ENCODE results near the gene MEX3A. TPM values are rescaled to one million over a fixed set of nuclear protein-coding genes. Genes with fewer than 3 reads are reported as not detected.

MEX3A gene
- total and polyA plus RNA-seq, 2 of the 8 experiments (the other 6 are each of a cell fraction or from before 2014, with no cell fraction given), result 34.1 to 52.4 TPM

GRCh38 chr1:156063997-156064285 is 18.3 kb downstream of the MEX3A start:
- no peaks in the 10 kb centered on the region for H3K79me1 ChIP-seq (ENCODE audit: low read depth, low read length)
- H3K79me2 ChIP-seq (ENCODE audit: control insufficient read depth in 1 of 2, insufficient read depth in 2 of 2, low read length in 2 of 2), result peaks cover 0 to 4% of the 10 kb centered on the region in 2 experiments; a peak in 1 of 4 replicates
- 80% methylated on average over 2 of the region's 2 CpGs; no CpG with 5 or more reads in 1 of the 2 experiments for WGBS, 2 experiments (ENCODE audit: extremely low coverage in 1 of 2, insufficient coverage in 1 of 2, insufficient read length in 1 of 2, insufficient replicate concordance in 2 of 2, low coverage in 1 of 2, low lambda C conversion rate in 2 of 2, missing lambda C conversion rate in 1 of 2)
- no peak overlapping the region for H3K14ac ChIP-seq (ENCODE audit: insufficient read length)
- no peak overlapping the region for H3K4me2 ChIP-seq (ENCODE audit: insufficient read depth in 1 of 2, low read depth in 2 of 2, low read length in 2 of 2)
- no peak overlapping the region for H3K18ac ChIP-seq (ENCODE audit: extremely low read depth, low read length)
- peaks cover 6% of the 10 kb centered on the region for H3K23me2 ChIP-seq (ENCODE audit: low read depth, low read length)
- no peak overlapping the region for H2BK12ac ChIP-seq (ENCODE audit: low read depth, low read length)
- FAIRE-seq (no peak), DNase-seq (ENCODE audit: low read depth in 1 of 2, low spot score in 2 of 2) (no peak)
- H4K8ac ChIP-seq (ENCODE audit: extremely low read depth, insufficient read depth, low read length), result no peak overlapping the region
- H3K27ac ChIP-seq (ENCODE audit: low read depth, low read length), result no peak overlapping the region
- no peak overlapping the region for H3K9ac ChIP-seq (replicated peaks in 1 of 4; ENCODE audit: extremely low read depth in 1 of 4, low read depth in 3 of 4, low read length in 3 of 4)
- H2AFZ ChIP-seq (ENCODE audit: low read length), result no peak overlapping the region
- H3K27me3 ChIP-seq (replicated peaks in 1 of 4; ENCODE audit: control insufficient read depth in 3 of 4, extremely low read depth in 1 of 4, insufficient read depth in 3 of 4, low read length in 3 of 4), result no peaks in the 10 kb centered on the region
- H3K23ac ChIP-seq (ENCODE audit: insufficient read length), result no peak overlapping the region
- H2BK5ac ChIP-seq (ENCODE audit: low read depth, low read length), result no peak overlapping the region
- H2BK15ac ChIP-seq (ENCODE audit: low read length), result no peak overlapping the region
- H3K4me3 ChIP-seq (ENCODE audit: extremely low read depth in 1 of 4, insufficient read depth in 2 of 4, low read depth in 3 of 4, low read length in 4 of 4), result no peak overlapping the region
- H4K20me1 ChIP-seq (replicated peaks in 1 of 2; ENCODE audit: control insufficient read depth in 1 of 2, insufficient read depth in 2 of 2, low read length in 2 of 2), result peaks cover 3 to 12% of the 10 kb centered on the region in 2 experiments
- no peaks in the 10 kb centered on the region for H3K9me3 ChIP-seq (ENCODE audit: insufficient read depth in 2 of 2, low read depth in 1 of 2, low read length in 1 of 2)
- H3K4me1 ChIP-seq (replicated peaks in 1 of 4; ENCODE audit: control insufficient read depth in 3 of 4, insufficient read depth in 4 of 4, low read length in 3 of 4), result peaks cover 0 to 20% (median 11%) of the 10 kb centered on the region in 4 experiments; a peak in 6 of 7 replicates
- no peak overlapping the region for H2BK20ac ChIP-seq (ENCODE audit: low read length)
- no peak overlapping the region for H3K4ac ChIP-seq (replicated peaks; ENCODE audit: insufficient read length, low read depth, low read length)
- CTCF ChIA-PET (ENCODE audit: partially characterized antibody), result interaction anchor here (0.7 to 10.0 kb wide), 14 partner anchors 9 to 126 kb away, joined by 3 to 139 read pairs (median 6); partner anchors contain the start of genes LAMTOR2 and UBQLN4
- H3K36me3 ChIP-seq (ENCODE audit: control insufficient read depth in 2 of 4, insufficient read depth in 4 of 4, low read length in 3 of 4), result 0 out of 8 replicates have a peak, but pooled peaks cover 0 to 2% (median 0%) of the 10 kb centered on the region in 4 experiments
- no peak overlapping the region for H2AK5ac ChIP-seq (ENCODE audit: low read depth, low read length)
- H3K56ac ChIP-seq (replicated peaks; ENCODE audit: insufficient read length, low read depth, low read length), result no peak overlapping the region
- no peak overlapping the region for H4K91ac ChIP-seq (replicated peaks; ENCODE audit: insufficient read length, low read length)
- POLR2A ChIA-PET (ENCODE audit: partially characterized antibody), result interaction anchor here (0.8 to 7.3 kb wide), 8 partner anchors 8 to 86 kb away, joined by 3 to 37 read pairs (median 5); partner anchors contain the start of genes ARHGEF2, LAMTOR2, MEX3A and UBQLN4
- no peak overlapping the region for H2BK120ac ChIP-seq (replicated peaks; ENCODE audit: low read depth, low read length)
- no peak overlapping the region for H4K5ac ChIP-seq (ENCODE audit: insufficient read length, low read depth, low read length)
- TF ChIP-seq JUND (IDR thresholded peaks at IDR 0.05; ENCODE audit: low read length) (no peak), SUZ12 (IDR thresholded peaks at IDR 0.05; ENCODE audit: low read length) (no peak), YY1 (IDR thresholded peaks at IDR 0.05; ENCODE audit: low read depth, low read length) (no peak), EP300 (IDR thresholded peaks at IDR 0.05; ENCODE audit: borderline replicate concordance in 1 of 2, low read depth in 2 of 2, low read length in 2 of 2) (no peak), TCF12 (IDR thresholded peaks at IDR 0.05; ENCODE audit: low read depth, low read length) (no peak), TAF1 (IDR thresholded peaks at IDR 0.05; ENCODE audit: low read depth, low read length) (no peak)

Measured in H1 (cell line).